ENCODE results near the gene SLC35E2B. TPM values are rescaled to one million over a fixed set of nuclear protein-coding genes. Genes with fewer than 3 reads are reported as not detected.
A peak's percentile ranks its signal among the peaks of the same experiment; 100 is the strongest.

Gene SLC35E2B
- total and polyA plus RNA-seq, 2 of the 8 experiments (the other 6 are each of a cell fraction or from before 2014, with no cell fraction given) = 25.9 to 46.7 TPM

GRCh38 chr1:1624443-1625403, 67.9 kb downstream of the SLC35E2B start:
- POLR2A ChIA-PET (ENCODE audit: partially characterized antibody) = interaction anchor here (1.7 kb wide), 1 partner anchor 9 kb away, joined by 4 read pairs; the partner anchor contains the start of gene MIB2
- Histone ChIP-seq H2BK20ac (ENCODE audit: low read length) (no peak overlapping the region), H2BK5ac (ENCODE audit: low read depth, low read length) (no peak overlapping the region), H3K4me3 (ENCODE audit: extremely low read depth in 1 of 4, insufficient read depth in 2 of 4, low read depth in 3 of 4, low read length in 4 of 4) (no peak overlapping the region), H2BK15ac (ENCODE audit: low read length) (no peak overlapping the region), H3K4me2 (ENCODE audit: insufficient read depth in 1 of 2, low read depth in 2 of 2, low read length in 2 of 2) (no peak overlapping the region), H3K18ac (ENCODE audit: extremely low read depth, low read length) (no peak overlapping the region), H4K20me1 (replicated peaks in 1 of 2; ENCODE audit: control insufficient read depth in 1 of 2, insufficient read depth in 2 of 2, low read length in 2 of 2) (peaks cover 0 to 16% of the 10 kb centered on the region in 2 experiments), H2BK12ac (ENCODE audit: low read depth, low read length) (no peak overlapping the region), H4K8ac (ENCODE audit: extremely low read depth, insufficient read depth, low read length) (no peak overlapping the region), H2AFZ (ENCODE audit: low read length) (no peak overlapping the region), H3K23ac (ENCODE audit: insufficient read length) (no peak overlapping the region), H3K14ac (ENCODE audit: insufficient read length) (no peak overlapping the region), H2BK120ac (replicated peaks; ENCODE audit: low read depth, low read length) (no peak overlapping the region), H3K79me2 (ENCODE audit: control insufficient read depth in 1 of 2, insufficient read depth in 2 of 2, low read length in 2 of 2) (no peaks in the 10 kb centered on the region), H2AK5ac (ENCODE audit: low read depth, low read length) (no peak overlapping the region), H3K36me3 (ENCODE audit: control insufficient read depth in 2 of 4, insufficient read depth in 4 of 4, low read length in 3 of 4) (no peaks in the 10 kb centered on the region), H3K4ac (replicated peaks; ENCODE audit: insufficient read length, low read depth, low read length) (no peak overlapping the region), H4K5ac (ENCODE audit: insufficient read length, low read depth, low read length) (no peak overlapping the region), H3K9ac (replicated peaks in 1 of 4; ENCODE audit: extremely low read depth in 1 of 4, low read depth in 3 of 4, low read length in 3 of 4) (no peak overlapping the region), H3K56ac (replicated peaks; ENCODE audit: insufficient read length, low read depth, low read length) (no peak overlapping the region), H3K23me2 (ENCODE audit: low read depth, low read length) (peaks cover 6% of the 10 kb centered on the region; the same call in 1 of the 2 replicates), H3K27me3 (replicated peaks in 1 of 4; ENCODE audit: control insufficient read depth in 3 of 4, extremely low read depth in 1 of 4, insufficient read depth in 3 of 4, low read length in 3 of 4) (peaks cover 0 to 2% (median under 1%) of the 10 kb centered on the region in 4 experiments; a peak in 3 of 7 replicates), H3K4me1 (replicated peaks in 1 of 4; ENCODE audit: control insufficient read depth in 3 of 4, insufficient read depth in 4 of 4, low read length in 3 of 4) (peaks cover 0 to 6% (median 2%) of the 10 kb centered on the region in 4 experiments; a peak in 4 of 7 replicates), H3K9me3 (ENCODE audit: insufficient read depth in 2 of 2, low read depth in 1 of 2, low read length in 1 of 2) (no peaks in the 10 kb centered on the region), H4K91ac (replicated peaks; ENCODE audit: insufficient read length, low read length) (no peak overlapping the region), H3K27ac (ENCODE audit: low read depth, low read length) (no peak overlapping the region), H3K79me1 (ENCODE audit: low read depth, low read length) (no peaks in the 10 kb centered on the region; the same call in none of the 2 replicates)
- no peak for FAIRE-seq
- WGBS, 2 experiments (ENCODE audit: extremely low coverage in 1 of 2, insufficient coverage in 1 of 2, insufficient read length in 1 of 2, insufficient replicate concordance in 2 of 2, low coverage in 1 of 2, low lambda C conversion rate in 2 of 2, missing lambda C conversion rate in 1 of 2) = 88% methylated on average over 30 of the region's 38 CpGs; no CpG with 5 or more reads in 1 of the 2 experiments
- peak in 1 of 2 experiments; percentile 49 for DNase-seq (ENCODE audit: low read depth in 1 of 2, low spot score in 2 of 2)
- CTCF ChIA-PET (ENCODE audit: partially characterized antibody) = interaction anchor here (0.6 to 1.0 kb wide), 2 partner anchors 27 to 50 kb away, joined by 3 to 4 read pairs; no protein-coding TSS in a partner anchor
- TF ChIP-seq SP2 (IDR thresholded peaks at IDR 0.05; ENCODE audit: low read length) = no peak
- TF ChIP-seq ZNF274 (IDR thresholded peaks at IDR 0.05; ENCODE audit: borderline replicate concordance, extremely low read depth, low read length) = no peak
- no peak for TF ChIP-seq CTBP2 (IDR thresholded peaks at IDR 0.05; ENCODE audit: borderline replicate concordance, insufficient read depth, insufficient read length, low read length)
- no peak for TF ChIP-seq ATF3 (IDR thresholded peaks at IDR 0.05; ENCODE audit: insufficient read depth, low read depth, low read length)
- TF ChIP-seq TAF7 (optimal IDR thresholded peaks at IDR 0.05; ENCODE audit: borderline replicate concordance, low read depth, low read length) = no peak
- TF ChIP-seq TBP (IDR thresholded peaks at IDR 0.05; ENCODE audit: low read depth, low read length) = no peak
- no peak for TF ChIP-seq RFX5 (IDR thresholded peaks at IDR 0.05; ENCODE audit: borderline replicate concordance, low read depth, low read length)
- no peak for TF ChIP-seq POU5F1 (IDR thresholded peaks at IDR 0.05; ENCODE audit: low read depth, low read length)
- no peak for TF ChIP-seq HDAC2 (IDR thresholded peaks at IDR 0.05; ENCODE audit: borderline replicate concordance in 1 of 2, low read depth in 2 of 2, low read length in 2 of 2)
- no peak for TF ChIP-seq TEAD4 (IDR thresholded peaks at IDR 0.05; ENCODE audit: low read depth, low read length)

Data from H1 (cell line).